ENCODE measurements around the gene GIPC3. TPM values are rescaled to one million over a fixed set of nuclear protein-coding genes. Genes with fewer than 3 reads are reported as not detected.

Gene GIPC3
- polyA plus RNA-seq, 4 donors, result 0.54 to 1.1 (median 0.62) TPM; not detected in 1

- Histone ChIP-seq H3K9me3 (ENCODE audit: control insufficient read depth in 2 of 2, insufficient read depth in 1 of 2, low read depth in 1 of 2, low read length in 1 of 2) (no peaks in the 10 kb centered on the region), H3K4me1 (ENCODE audit: control insufficient read depth in 3 of 3, insufficient read depth in 2 of 3, low read depth in 1 of 3, low read length in 2 of 3) (peaks cover 0 to 13% (median 0%) of the 10 kb centered on the region in 3 donors), H3K27me3 (ENCODE audit: control insufficient read depth in 3 of 3, insufficient read depth in 3 of 3, low read length in 3 of 3) (peaks cover 0 to 38% (median 0%) of the 10 kb centered on the region in 3 donors), H3K4me3 (ENCODE audit: low read depth in 1 of 3, low read length in 3 of 3) (peak overlapping the region in 1 of 3 donors; percentile 32), H3K36me3 (ENCODE audit: control insufficient read depth in 3 of 3, insufficient read depth in 2 of 3, low read depth in 1 of 3, low read length in 3 of 3) (peaks cover 0 to 26% (median 7%) of the 10 kb centered on the region in 3 donors), H3K27ac (ENCODE audit: low read depth in 1 of 3, low read length in 2 of 3) (peak overlapping the region in 2 of 3 donors; percentile 5 to 58)
- WGBS, 3 donors, result 15 to 35% (median 24%) methylated on average over 22 of the region's 22 CpGs
- DNase-seq (no peak), FAIRE-seq (no peak)
Observed at GRCh38 chr19:3607303-3608078, 22.2 kb downstream of the GIPC3 start.

DNA sequence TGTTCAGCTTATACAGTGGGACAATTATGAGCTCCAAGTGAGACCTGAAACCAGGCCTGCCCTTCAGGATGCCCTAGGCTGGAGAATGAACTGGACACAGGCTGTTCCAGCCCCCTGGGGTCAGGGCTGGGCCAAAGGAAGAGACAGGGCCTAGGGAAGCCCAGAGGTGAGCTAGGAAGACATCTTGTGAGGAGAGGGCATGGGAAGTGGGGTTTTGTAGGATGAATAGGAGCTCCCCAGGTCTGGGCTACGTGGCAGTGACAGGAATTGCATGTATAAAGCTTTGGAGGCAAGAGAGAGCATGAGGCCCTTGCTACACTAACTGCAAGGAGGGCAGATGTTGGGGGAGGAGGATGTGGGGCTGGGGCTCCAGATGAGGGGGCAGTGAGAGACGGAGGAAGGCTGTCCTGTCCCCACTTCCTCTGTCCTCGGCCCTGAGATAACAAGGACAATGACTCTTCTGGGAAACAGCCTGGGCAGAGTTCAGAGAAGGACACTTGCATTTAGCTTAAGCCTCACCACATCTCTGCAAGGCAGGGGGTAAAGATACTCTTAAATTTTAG is 22.9 kb downstream of the GIPC3 start:
- no peak overlapping the region for H3K4me3 ChIP-seq (ENCODE audit: low read depth in 1 of 3, low read length in 3 of 3)
- peaks cover 0 to 38% (median 0%) of the 10 kb centered on the region in 3 donors for H3K27me3 ChIP-seq (ENCODE audit: control insufficient read depth in 3 of 3, insufficient read depth in 3 of 3, low read length in 3 of 3)
- no peaks in the 10 kb centered on the region for H3K9me3 ChIP-seq (ENCODE audit: control insufficient read depth in 2 of 2, insufficient read depth in 1 of 2, low read depth in 1 of 2, low read length in 1 of 2)
- FAIRE-seq (no peak), DNase-seq (no peak)
- peaks cover 0 to 13% (median 0%) of the 10 kb centered on the region in 3 donors for H3K4me1 ChIP-seq (ENCODE audit: control insufficient read depth in 3 of 3, insufficient read depth in 2 of 3, low read depth in 1 of 3, low read length in 2 of 3)
- 38 to 49% (median 40%) methylated on average over 3 of the region's 3 CpGs for WGBS, 3 donors
- H3K27ac ChIP-seq (ENCODE audit: low read depth in 1 of 3, low read length in 2 of 3), result peak overlapping the region in 1 of 3 donors; percentile 15
- peaks cover 4 to 31% (median 7%) of the 10 kb centered on the region in 3 donors for H3K36me3 ChIP-seq (ENCODE audit: control insufficient read depth in 3 of 3, insufficient read depth in 2 of 3, low read depth in 1 of 3, low read length in 3 of 3)

DNA sequence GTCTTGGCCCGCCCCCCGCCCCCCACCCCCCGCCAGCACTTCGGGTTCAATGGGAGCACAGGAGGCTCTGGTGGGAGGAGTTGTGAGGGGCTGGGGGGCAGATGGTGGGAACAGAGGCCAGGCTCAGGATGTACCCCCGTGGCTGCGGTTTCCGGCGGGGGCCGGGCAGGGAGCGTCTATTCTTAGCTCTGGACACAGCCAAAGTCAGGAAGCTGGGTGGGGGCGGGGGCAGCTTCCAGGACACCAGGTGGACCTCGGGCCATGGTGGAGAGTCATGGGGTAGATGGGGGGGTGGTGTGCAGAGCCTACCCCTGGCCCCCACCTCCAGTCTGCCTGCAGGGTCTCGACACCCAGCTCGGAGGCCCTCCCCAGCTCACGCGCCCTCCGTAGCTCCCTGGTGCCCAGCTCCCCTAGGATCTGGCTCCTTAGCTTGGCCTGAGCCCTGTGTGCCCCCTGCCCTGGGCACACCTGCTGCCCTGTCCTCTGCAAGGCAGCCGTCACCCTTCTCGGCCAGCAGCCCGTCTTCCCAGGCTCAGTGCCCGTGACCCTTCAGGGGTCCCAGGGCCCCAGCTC is 23.6 kb downstream of the GIPC3 start:
- FAIRE-seq, result no peak
- peaks cover 0 to 38% (median 0%) of the 10 kb centered on the region in 3 donors for H3K27me3 ChIP-seq (ENCODE audit: control insufficient read depth in 3 of 3, insufficient read depth in 3 of 3, low read length in 3 of 3)
- H3K27ac ChIP-seq (ENCODE audit: low read depth in 1 of 3, low read length in 2 of 3), result no peak overlapping the region
- no peaks in the 10 kb centered on the region for H3K9me3 ChIP-seq (ENCODE audit: control insufficient read depth in 2 of 2, insufficient read depth in 1 of 2, low read depth in 1 of 2, low read length in 1 of 2)
- H3K4me1 ChIP-seq (ENCODE audit: control insufficient read depth in 3 of 3, insufficient read depth in 2 of 3, low read depth in 1 of 3, low read length in 2 of 3), result peaks cover 0 to 13% (median 0%) of the 10 kb centered on the region in 3 donors
- H3K4me3 ChIP-seq (ENCODE audit: low read depth in 1 of 3, low read length in 3 of 3), result no peak overlapping the region
- H3K36me3 ChIP-seq (ENCODE audit: control insufficient read depth in 3 of 3, insufficient read depth in 2 of 3, low read depth in 1 of 3, low read length in 3 of 3), result peaks cover 4 to 38% (median 7%) of the 10 kb centered on the region in 3 donors
- WGBS, 3 donors, result 50 to 71% (median 60%) methylated on average over 13 to 21 of the region's 21 CpGs
- no peak for DNase-seq

DNA sequence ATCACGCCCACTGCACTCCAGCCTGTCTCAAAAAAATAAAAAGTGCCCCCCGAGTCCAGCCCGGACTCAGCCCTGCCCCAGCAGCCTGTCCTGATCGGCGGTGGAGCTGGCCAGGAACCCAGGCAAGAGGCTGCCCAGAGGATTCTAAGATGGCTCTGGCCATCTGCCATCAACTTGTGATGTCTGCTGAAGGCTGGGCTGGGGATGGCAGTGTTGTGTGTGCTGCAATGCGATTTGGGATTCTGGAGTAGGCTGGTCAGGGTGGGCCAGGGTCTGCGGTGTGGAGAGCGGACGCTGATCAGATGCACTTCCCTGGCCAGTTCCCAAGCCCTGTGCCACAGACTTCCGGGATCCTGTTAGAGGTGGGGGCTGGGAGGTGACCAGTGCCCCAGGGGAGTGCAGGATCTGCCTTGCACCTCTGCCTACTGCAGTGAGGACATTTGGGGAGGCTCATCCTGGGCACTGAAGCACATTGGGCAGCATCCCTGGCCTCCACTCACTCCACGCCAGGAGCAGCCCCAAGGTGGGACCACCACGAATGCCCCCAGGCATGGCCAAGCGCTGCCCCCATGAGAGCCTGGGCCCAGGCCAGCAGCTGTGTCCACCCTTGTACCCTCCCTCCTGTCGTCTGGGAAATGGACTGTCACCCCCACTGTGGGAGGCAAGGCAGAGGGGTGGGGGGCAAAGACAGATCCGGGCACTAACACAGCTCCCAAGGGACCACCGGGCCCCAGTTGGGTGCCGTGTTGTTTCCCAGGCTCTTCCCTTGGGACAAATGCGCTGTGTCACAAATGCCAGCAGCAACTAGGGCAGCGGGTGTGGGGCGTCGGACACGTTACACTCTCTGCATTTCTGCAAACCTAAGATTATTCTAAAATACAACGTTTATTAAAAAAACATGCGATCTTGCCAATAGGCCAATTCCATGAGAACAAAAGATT is 24.8 kb downstream of the GIPC3 start:
- peaks cover 7 to 49% (median 7%) of the 10 kb centered on the region in 3 donors for H3K36me3 ChIP-seq (ENCODE audit: control insufficient read depth in 3 of 3, insufficient read depth in 2 of 3, low read depth in 1 of 3, low read length in 3 of 3)
- peaks cover 0 to 7% (median 0%) of the 10 kb centered on the region in 3 donors for H3K4me1 ChIP-seq (ENCODE audit: control insufficient read depth in 3 of 3, insufficient read depth in 2 of 3, low read depth in 1 of 3, low read length in 2 of 3)
- no peak overlapping the region for H3K4me3 ChIP-seq (ENCODE audit: low read depth in 1 of 3, low read length in 3 of 3)
- no peak for FAIRE-seq
- H3K27ac ChIP-seq (ENCODE audit: low read depth in 1 of 3, low read length in 2 of 3), result no peak overlapping the region
- no peak for DNase-seq
- no peaks in the 10 kb centered on the region for H3K9me3 ChIP-seq (ENCODE audit: control insufficient read depth in 2 of 2, insufficient read depth in 1 of 2, low read depth in 1 of 2, low read length in 1 of 2)
- 79 to 80% (median 79%) methylated on average over 24 of the region's 24 CpGs for WGBS, 3 donors
- peaks cover 0 to 30% (median 0%) of the 10 kb centered on the region in 3 donors for H3K27me3 ChIP-seq (ENCODE audit: control insufficient read depth in 3 of 3, insufficient read depth in 3 of 3, low read length in 3 of 3)

DNA sequence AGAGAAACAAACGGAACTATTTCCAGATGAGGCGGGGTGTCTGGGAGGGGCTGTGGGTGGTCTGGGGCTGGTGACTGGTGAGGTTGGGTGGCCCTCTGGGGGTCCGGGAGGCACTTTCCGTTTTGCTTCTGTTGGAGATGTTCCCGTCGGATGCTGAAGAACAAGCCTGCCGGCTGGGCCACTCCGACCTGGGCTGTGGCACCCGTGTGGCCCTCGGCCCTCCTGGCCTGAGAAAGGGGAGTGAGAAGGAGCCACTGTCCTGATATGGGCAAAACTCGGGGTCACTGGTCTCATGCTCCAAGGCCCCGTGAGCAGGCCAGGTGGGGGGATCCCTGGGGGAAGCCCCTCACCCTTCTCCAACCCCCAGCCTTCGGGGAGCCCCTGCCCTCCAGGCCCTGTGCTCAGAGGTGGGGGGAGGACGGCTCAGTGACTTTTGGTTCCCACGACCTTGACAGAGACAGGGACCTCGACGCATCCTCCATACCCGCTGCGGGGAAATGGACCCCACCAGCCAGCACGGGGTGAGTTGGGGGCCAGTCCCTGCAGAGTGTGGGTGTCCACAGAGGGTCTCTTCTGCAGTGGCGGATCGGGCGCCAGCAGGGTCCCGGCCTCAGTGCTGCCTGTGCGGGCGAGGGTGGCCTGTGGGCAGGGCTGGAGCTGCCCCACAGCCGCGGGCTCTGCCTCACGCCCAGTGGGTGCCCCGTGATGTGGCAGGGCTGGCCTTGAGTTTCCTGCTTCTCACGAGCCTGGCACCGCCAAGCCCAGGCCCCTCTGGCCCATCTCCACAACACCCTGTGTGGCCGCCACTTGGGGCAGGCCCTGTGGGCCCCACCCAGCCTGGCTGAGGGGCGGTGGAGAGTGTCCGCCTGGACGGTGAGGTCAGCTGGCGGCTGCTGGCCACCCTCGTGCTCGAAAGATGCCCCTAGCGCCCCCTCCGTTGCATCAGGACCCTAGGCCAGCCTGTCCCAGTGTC is 25.8 kb downstream of the GIPC3 start:
- 87 to 92% (median 89%) methylated on average over 33 to 41 of the region's 41 CpGs for WGBS, 3 donors
- Histone ChIP-seq H3K4me1 (ENCODE audit: control insufficient read depth in 3 of 3, insufficient read depth in 2 of 3, low read depth in 1 of 3, low read length in 2 of 3) (peaks cover 0 to 6% (median 0%) of the 10 kb centered on the region in 3 donors), H3K27ac (ENCODE audit: low read depth in 1 of 3, low read length in 2 of 3) (no peak overlapping the region), H3K36me3 (ENCODE audit: control insufficient read depth in 3 of 3, insufficient read depth in 2 of 3, low read depth in 1 of 3, low read length in 3 of 3) (peaks cover 7 to 58% (median 7%) of the 10 kb centered on the region in 3 donors), H3K27me3 (ENCODE audit: control insufficient read depth in 3 of 3, insufficient read depth in 3 of 3, low read length in 3 of 3) (peaks cover 0 to 20% (median 0%) of the 10 kb centered on the region in 3 donors), H3K4me3 (ENCODE audit: low read depth in 1 of 3, low read length in 3 of 3) (no peak overlapping the region), H3K9me3 (ENCODE audit: control insufficient read depth in 2 of 2, insufficient read depth in 1 of 2, low read depth in 1 of 2, low read length in 1 of 2) (no peaks in the 10 kb centered on the region)
- no peak for DNase-seq
- no peak for FAIRE-seq

GRCh38 chr19:3611841-3612240 is 26.6 kb downstream of the GIPC3 start:
- no peak overlapping the region for H3K27ac ChIP-seq (ENCODE audit: low read depth in 1 of 3, low read length in 2 of 3)
- peaks cover 0 to 15% (median 0%) of the 10 kb centered on the region in 3 donors for H3K27me3 ChIP-seq (ENCODE audit: control insufficient read depth in 3 of 3, insufficient read depth in 3 of 3, low read length in 3 of 3)
- DNase-seq, result no peak
- H3K36me3 ChIP-seq (ENCODE audit: control insufficient read depth in 3 of 3, insufficient read depth in 2 of 3, low read depth in 1 of 3, low read length in 3 of 3), result peaks cover 7 to 62% (median 7%) of the 10 kb centered on the region in 3 donors
- H3K4me3 ChIP-seq (ENCODE audit: low read depth in 1 of 3, low read length in 3 of 3), result no peak overlapping the region
- WGBS, 3 donors, result 96 to 97% (median 96%) methylated on average over 36 of the region's 36 CpGs
- H3K4me1 ChIP-seq (ENCODE audit: control insufficient read depth in 3 of 3, insufficient read depth in 2 of 3, low read depth in 1 of 3, low read length in 2 of 3), result peaks cover 0 to 6% (median 0%) of the 10 kb centered on the region in 3 donors
- no peaks in the 10 kb centered on the region for H3K9me3 ChIP-seq (ENCODE audit: control insufficient read depth in 2 of 2, insufficient read depth in 1 of 2, low read depth in 1 of 2, low read length in 1 of 2)
- no peak for FAIRE-seq

DNA sequence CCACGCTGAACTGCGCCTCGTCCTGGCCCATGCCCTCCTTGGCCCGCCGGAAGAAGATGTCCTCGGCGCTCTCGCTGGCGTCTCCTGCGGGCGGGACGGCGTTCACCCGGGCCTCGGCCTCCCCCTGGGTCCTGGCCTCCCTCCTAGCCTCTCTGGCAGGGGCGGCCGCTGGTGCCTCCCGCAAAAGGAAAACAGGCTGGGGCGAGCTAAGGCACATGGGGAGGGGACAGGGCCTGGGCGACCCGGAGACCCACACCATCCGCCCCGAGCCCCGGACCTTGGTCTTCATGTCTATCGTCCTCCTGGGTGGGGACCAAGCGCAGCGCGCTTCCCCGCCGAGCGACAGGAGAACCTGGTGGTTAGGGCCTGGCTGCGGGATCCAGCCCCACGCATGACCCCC is 27.1 kb downstream of the GIPC3 start:
- Histone ChIP-seq H3K4me1 (ENCODE audit: control insufficient read depth in 3 of 3, insufficient read depth in 2 of 3, low read depth in 1 of 3, low read length in 2 of 3) (peaks cover 0 to 4% (median 0%) of the 10 kb centered on the region in 3 donors), H3K36me3 (ENCODE audit: control insufficient read depth in 3 of 3, insufficient read depth in 2 of 3, low read depth in 1 of 3, low read length in 3 of 3) (peaks cover 7 to 67% (median 7%) of the 10 kb centered on the region in 3 donors), H3K9me3 (ENCODE audit: control insufficient read depth in 2 of 2, insufficient read depth in 1 of 2, low read depth in 1 of 2, low read length in 1 of 2) (no peaks in the 10 kb centered on the region), H3K27me3 (ENCODE audit: control insufficient read depth in 3 of 3, insufficient read depth in 3 of 3, low read length in 3 of 3) (peaks cover 0 to 10% (median 0%) of the 10 kb centered on the region in 3 donors), H3K4me3 (ENCODE audit: low read depth in 1 of 3, low read length in 3 of 3) (no peak overlapping the region), H3K27ac (ENCODE audit: low read depth in 1 of 3, low read length in 2 of 3) (no peak overlapping the region)
- no peak for DNase-seq
- FAIRE-seq, result no peak
- 96 to 97% (median 96%) methylated on average over 27 to 33 of the region's 33 CpGs for WGBS, 3 donors

All from small intestine (tissue), 7 donors.